ENCODE measurements around the gene GLYATL3. TPM values are rescaled to one million over a fixed set of nuclear protein-coding genes. Genes with fewer than 3 reads are reported as not detected.

GLYATL3 gene
- total and polyA plus RNA-seq, 2 of the 4 experiments (the other 2 are of a cell fraction), result not detected

DNA sequence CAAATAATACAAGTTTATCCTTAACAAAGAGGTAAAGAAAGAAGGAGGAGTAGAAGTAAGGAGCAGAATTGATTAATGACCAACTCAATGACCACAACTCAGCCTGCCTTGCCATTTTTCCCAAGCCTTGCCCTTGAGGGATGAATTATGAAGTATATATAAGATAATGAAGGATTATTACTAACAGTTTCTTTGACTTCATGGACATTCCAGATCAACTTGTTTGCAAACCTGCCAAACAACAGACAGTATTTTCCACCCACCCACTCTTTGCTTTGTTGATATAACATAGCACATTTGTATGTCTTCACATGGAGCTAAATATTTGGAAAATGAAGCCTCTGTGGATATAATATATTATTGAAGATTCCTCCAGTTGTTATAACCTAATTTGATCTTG, 40.9 kb downstream of the GLYATL3 start:
- intact Hi-C loops (cut with micrococcal nuclease), result no loop called here
- dilution Hi-C loops (cut with HindIII; ENCODE audit: low sequenced_read_pairs, unreplicated experiment), result no loop called here

More for the DNA sequence above, 40.9 kb downstream of the GLYATL3 start:
- no peak overlapping the region for H3K14ac ChIP-seq (replicated peaks; ENCODE audit: low read depth, low read length)
- no peak overlapping the region for H2BK120ac ChIP-seq (ENCODE audit: low read depth, low read length)
- H3K9me3 ChIP-seq (ENCODE audit: control insufficient read depth, insufficient read depth, low read length), result no peaks in the 10 kb centered on the region
- H3K36me3 ChIP-seq (ENCODE audit: control insufficient read depth, insufficient read depth, low read length), result no peaks in the 10 kb centered on the region
- H3K56ac ChIP-seq (ENCODE audit: extremely low read depth, insufficient read depth, low read length), result no peak overlapping the region
- TF ChIP-seq RAD21 (IDR thresholded peaks at IDR 0.05; ENCODE audit: low read length) (no peak), RFX5 (IDR thresholded peaks at IDR 0.05; ENCODE audit: low read depth, low read length) (no peak), MAZ (IDR thresholded peaks at IDR 0.05; ENCODE audit: borderline replicate concordance, low read depth, low read length) (no peak), MXI1 (IDR thresholded peaks at IDR 0.05; ENCODE audit: borderline replicate concordance, low read depth, low read length) (no peak), MAFK (IDR thresholded peaks at IDR 0.05; ENCODE audit: low read depth, low read length) (no peak), CEBPB (IDR thresholded peaks at IDR 0.05; ENCODE audit: low read depth, low read length) (no peak), POLR2A (IDR thresholded peaks at IDR 0.05; ENCODE audit: low read depth, low read length) (no peak), SMC3 (IDR thresholded peaks at IDR 0.05; ENCODE audit: low read depth, low read length) (no peak), CHD1 (IDR thresholded peaks at IDR 0.05; ENCODE audit: low read depth, low read length) (no peak), FOS (IDR thresholded peaks at IDR 0.05; ENCODE audit: low read depth, low read length) (no peak), RCOR1 (IDR thresholded peaks at IDR 0.05; ENCODE audit: insufficient replicate concordance, low read length) (no peak), BHLHE40 (IDR thresholded peaks at IDR 0.05; ENCODE audit: low read depth, low read length) (no peak), NFE2L2 (IDR thresholded peaks at IDR 0.05; ENCODE audit: low read depth, low read length) (no peak)
- TF ChIP-seq, protein P1, sequence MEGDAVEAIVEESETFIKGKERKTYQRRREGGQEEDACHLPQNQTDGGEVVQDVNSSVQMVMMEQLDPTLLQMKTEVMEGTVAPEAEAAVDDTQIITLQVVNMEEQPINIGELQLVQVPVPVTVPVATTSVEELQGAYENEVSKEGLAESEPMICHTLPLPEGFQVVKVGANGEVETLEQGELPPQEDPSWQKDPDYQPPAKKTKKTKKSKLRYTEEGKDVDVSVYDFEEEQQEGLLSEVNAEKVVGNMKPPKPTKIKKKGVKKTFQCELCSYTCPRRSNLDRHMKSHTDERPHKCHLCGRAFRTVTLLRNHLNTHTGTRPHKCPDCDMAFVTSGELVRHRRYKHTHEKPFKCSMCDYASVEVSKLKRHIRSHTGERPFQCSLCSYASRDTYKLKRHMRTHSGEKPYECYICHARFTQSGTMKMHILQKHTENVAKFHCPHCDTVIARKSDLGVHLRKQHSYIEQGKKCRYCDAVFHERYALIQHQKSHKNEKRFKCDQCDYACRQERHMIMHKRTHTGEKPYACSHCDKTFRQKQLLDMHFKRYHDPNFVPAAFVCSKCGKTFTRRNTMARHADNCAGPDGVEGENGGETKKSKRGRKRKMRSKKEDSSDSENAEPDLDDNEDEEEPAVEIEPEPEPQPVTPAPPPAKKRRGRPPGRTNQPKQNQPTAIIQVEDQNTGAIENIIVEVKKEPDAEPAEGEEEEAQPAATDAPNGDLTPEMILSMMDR (conservative IDR thresholded peaks at IDR 0.05; ENCODE audit: low read depth, low read length), result no peak
- TF ChIP-seq, protein P2, sequence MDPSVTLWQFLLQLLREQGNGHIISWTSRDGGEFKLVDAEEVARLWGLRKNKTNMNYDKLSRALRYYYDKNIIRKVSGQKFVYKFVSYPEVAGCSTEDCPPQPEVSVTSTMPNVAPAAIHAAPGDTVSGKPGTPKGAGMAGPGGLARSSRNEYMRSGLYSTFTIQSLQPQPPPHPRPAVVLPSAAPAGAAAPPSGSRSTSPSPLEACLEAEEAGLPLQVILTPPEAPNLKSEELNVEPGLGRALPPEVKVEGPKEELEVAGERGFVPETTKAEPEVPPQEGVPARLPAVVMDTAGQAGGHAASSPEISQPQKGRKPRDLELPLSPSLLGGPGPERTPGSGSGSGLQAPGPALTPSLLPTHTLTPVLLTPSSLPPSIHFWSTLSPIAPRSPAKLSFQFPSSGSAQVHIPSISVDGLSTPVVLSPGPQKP (IDR thresholded peaks at IDR 0.05; ENCODE audit: borderline replicate concordance, low read depth, low read length), result no peak
- TF ChIP-seq, protein P3, sequence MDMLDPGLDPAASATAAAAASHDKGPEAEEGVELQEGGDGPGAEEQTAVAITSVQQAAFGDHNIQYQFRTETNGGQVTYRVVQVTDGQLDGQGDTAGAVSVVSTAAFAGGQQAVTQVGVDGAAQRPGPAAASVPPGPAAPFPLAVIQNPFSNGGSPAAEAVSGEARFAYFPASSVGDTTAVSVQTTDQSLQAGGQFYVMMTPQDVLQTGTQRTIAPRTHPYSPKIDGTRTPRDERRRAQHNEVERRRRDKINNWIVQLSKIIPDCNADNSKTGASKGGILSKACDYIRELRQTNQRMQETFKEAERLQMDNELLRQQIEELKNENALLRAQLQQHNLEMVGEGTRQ (IDR thresholded peaks at IDR 0.05; ENCODE audit: low read depth, low read length), result no peak
- ChIA-PET POLR2A (ENCODE audit: unreplicated experiment) (no interaction called here), CTCF (interaction anchor here (1.3 kb wide), 1 partner anchor 8 kb away, joined by 4 read pairs; no protein-coding TSS in a partner anchor)
- DNase-seq (no peak), ATAC-seq (ENCODE audit: low read depth) (no peak)
- no peak overlapping the region for H2AK9ac ChIP-seq (replicated peaks; ENCODE audit: low read depth, low read length, poor library complexity)
- no peak overlapping the region for H3K23ac ChIP-seq (ENCODE audit: low read depth, low read length)
- no peak overlapping the region for H2BK15ac ChIP-seq (ENCODE audit: low read depth, low read length)
- no peaks in the 10 kb centered on the region for H3K9me1 ChIP-seq (ENCODE audit: insufficient read depth, low read length)
- H3K79me1 ChIP-seq (ENCODE audit: low read depth in 1 of 2, low read length in 2 of 2), result no peaks in the 10 kb centered on the region
- H2AFZ ChIP-seq (replicated peaks; ENCODE audit: low read length, poor library complexity), result no peak overlapping the region
- H2BK5ac ChIP-seq (ENCODE audit: low read depth, low read length, poor library complexity, severe bottlenecking), result no peak overlapping the region
- H4K20me1 ChIP-seq (ENCODE audit: insufficient read depth, low read length), result no peaks in the 10 kb centered on the region
- no peak overlapping the region for H3K27ac ChIP-seq (ENCODE audit: insufficient read depth, low read length)
- no peak overlapping the region for H2BK20ac ChIP-seq (ENCODE audit: low read depth, low read length)
- in situ Hi-C loops (cut with MboI; ENCODE audit: low sequenced_read_pairs), result loop anchor here (25.0 kb wide), 1 partner anchor 297 kb away; no protein-coding TSS in a partner anchor
- no peak overlapping the region for H4K8ac ChIP-seq (ENCODE audit: low read depth in 2 of 2, low read length in 2 of 2)
- no peak overlapping the region for H2AK5ac ChIP-seq (ENCODE audit: low read depth, low read length)
- H3K27me3 ChIP-seq (ENCODE audit: control insufficient read depth, insufficient read depth, low read length), result no peaks in the 10 kb centered on the region
- H3K4me3 ChIP-seq (ENCODE audit: insufficient read depth, low read depth, low read length), result no peak overlapping the region
- no TSS peak for BruUV-seq (replicated peaks)
- no peaks in the 10 kb centered on the region for H3K4me1 ChIP-seq (ENCODE audit: control insufficient read depth, insufficient read depth, low read length)
- no peak overlapping the region for H3K4me2 ChIP-seq (ENCODE audit: low read depth, low read length)
- H3K9ac ChIP-seq (ENCODE audit: low read depth, low read length), result no peak overlapping the region
- no peak overlapping the region for H4K91ac ChIP-seq (ENCODE audit: insufficient read depth, low read depth, low read length)
- H3K4ac ChIP-seq (ENCODE audit: low read depth, low read length), result no peak overlapping the region
- H3K18ac ChIP-seq (ENCODE audit: low read depth, low read length), result no peak overlapping the region
- no peak overlapping the region for H4K5ac ChIP-seq (ENCODE audit: low read depth, low read length)

Data from IMR-90 (cell line).